Measurements from ENCODE around the gene MTHFD1L. TPM values are rescaled to one million over a fixed set of nuclear protein-coding genes. Genes with fewer than 3 reads are reported as not detected.

The MTHFD1L gene
- total RNA-seq, 6 experiments from 2014 or later, result 67.5 to 88.7 (median 80.9) TPM

DNA sequence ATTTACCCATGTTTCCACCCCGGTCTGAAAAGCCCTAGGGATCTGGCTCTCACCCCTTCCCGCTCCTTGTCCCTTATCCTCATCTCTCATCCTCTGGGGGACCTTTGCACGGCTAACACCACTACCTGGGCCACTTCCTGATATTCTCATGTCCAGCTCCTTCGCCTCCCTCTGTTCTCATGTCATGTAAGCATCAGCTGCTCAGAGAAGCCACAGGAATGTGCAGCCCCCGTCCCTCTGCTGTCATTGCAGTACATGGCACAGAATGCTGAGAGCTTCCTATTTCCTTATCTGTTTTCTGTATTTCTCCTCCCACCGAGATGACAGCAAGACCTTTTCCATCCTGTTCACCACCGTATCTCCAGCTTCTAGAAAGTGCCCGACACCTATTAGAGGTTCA is 102.4 kb downstream of the MTHFD1L start:
- TF ChIP-seq, protein P1, sequence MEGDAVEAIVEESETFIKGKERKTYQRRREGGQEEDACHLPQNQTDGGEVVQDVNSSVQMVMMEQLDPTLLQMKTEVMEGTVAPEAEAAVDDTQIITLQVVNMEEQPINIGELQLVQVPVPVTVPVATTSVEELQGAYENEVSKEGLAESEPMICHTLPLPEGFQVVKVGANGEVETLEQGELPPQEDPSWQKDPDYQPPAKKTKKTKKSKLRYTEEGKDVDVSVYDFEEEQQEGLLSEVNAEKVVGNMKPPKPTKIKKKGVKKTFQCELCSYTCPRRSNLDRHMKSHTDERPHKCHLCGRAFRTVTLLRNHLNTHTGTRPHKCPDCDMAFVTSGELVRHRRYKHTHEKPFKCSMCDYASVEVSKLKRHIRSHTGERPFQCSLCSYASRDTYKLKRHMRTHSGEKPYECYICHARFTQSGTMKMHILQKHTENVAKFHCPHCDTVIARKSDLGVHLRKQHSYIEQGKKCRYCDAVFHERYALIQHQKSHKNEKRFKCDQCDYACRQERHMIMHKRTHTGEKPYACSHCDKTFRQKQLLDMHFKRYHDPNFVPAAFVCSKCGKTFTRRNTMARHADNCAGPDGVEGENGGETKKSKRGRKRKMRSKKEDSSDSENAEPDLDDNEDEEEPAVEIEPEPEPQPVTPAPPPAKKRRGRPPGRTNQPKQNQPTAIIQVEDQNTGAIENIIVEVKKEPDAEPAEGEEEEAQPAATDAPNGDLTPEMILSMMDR (IDR thresholded peaks at IDR 0.05), result no peak
- H3K27me3 Mint-ChIP-seq (ENCODE audit: insufficient read depth), result peaks cover 5% of the 10 kb centered on the region; the same call in 1 of the 2 replicates
- peak overlapping the region; percentile 32; the same call in 1 of the 2 replicates for H3K27ac Mint-ChIP-seq
- no peaks in the 10 kb centered on the region for H3K4me1 Mint-ChIP-seq (ENCODE audit: low read depth)
- no peak overlapping the region for H3K4me3 Mint-ChIP-seq
- DNase-seq, result no peak
- H3K36me3 Mint-ChIP-seq (ENCODE audit: low read depth), result peaks cover 40% of the 10 kb centered on the region
- H3K9me3 Mint-ChIP-seq, result no peaks in the 10 kb centered on the region

DNA sequence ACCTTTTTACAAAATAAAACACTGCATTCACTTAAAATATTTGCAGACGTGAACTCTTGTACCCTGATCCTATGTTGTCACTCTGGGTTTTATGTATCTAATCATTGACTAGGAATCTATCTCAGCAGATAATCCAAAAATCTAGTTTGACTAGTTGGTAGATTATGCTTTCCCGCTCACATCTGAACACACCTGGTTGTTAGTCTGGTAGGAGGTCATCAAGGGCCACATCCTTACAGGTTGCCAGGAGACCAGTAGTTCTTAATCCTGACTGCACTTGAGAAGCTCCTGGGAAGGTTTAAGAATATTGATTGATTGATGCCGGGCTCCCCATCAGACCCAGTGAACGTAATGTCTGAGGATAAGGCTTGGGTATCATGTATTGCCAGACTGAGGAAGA is 104.4 kb downstream of the MTHFD1L start:
- TF ChIP-seq, protein P1 (IDR thresholded peaks at IDR 0.05), result no peak
- DNase-seq, result no peak
- H3K27me3 Mint-ChIP-seq (ENCODE audit: insufficient read depth), result peaks cover 5% of the 10 kb centered on the region; the same call in 1 of the 2 replicates
- no peaks in the 10 kb centered on the region for H3K9me3 Mint-ChIP-seq
- H3K4me1 Mint-ChIP-seq (ENCODE audit: low read depth), result no peaks in the 10 kb centered on the region
- no peak overlapping the region for H3K27ac Mint-ChIP-seq
- H3K36me3 Mint-ChIP-seq (ENCODE audit: low read depth), result peaks cover 48% of the 10 kb centered on the region
- H3K4me3 Mint-ChIP-seq, result no peak overlapping the region

DNA sequence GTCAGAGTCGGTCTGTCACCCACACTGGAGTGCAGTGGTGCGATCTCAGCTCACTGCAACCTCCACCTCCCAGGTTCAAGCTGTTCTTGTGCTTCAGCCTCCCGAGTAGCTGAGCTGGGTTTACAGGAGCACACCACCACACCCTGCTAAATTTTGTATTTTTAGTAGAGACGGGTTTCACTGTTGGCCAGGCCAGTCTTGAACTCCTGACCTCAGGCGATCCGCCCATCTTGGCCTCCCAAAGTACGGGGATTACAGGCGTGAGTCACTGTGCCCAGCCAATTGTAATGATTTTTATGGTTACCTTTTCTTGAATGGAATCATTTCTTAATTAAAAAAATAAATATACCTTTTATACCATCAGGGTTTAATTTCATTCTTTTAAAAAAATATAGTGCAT is 105.7 kb downstream of the MTHFD1L start:
- Mint-ChIP-seq H3K9me3 (no peaks in the 10 kb centered on the region), H3K27ac (no peak overlapping the region), H3K27me3 (ENCODE audit: insufficient read depth) (peaks cover 8% of the 10 kb centered on the region), H3K4me3 (no peak overlapping the region), H3K4me1 (ENCODE audit: low read depth) (no peaks in the 10 kb centered on the region), H3K36me3 (ENCODE audit: low read depth) (peaks cover 46% of the 10 kb centered on the region)
- DNase-seq, result no peak
- TF ChIP-seq, protein P1 (IDR thresholded peaks at IDR 0.05), result no peak

DNA sequence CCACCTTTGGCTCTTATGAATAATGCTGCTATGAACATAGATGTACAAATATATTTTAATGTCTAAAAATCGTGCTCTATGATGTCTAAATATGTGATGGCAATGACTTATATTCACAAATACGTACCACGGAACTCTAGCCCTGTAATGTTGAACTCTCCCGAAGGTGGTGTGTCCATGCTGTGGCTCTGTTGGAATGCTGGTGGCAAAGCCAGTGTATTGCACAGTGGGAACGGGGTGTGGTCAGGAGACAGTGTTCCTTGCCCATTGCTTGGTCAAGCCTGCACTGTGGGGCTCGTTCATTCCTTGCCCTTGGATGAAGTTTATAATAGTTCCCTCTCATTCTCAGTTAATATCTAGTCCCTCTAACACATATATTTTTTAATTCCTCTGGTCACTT is 109.6 kb downstream of the MTHFD1L start:
- Mint-ChIP-seq H3K36me3 (ENCODE audit: low read depth) (peaks cover 36% of the 10 kb centered on the region), H3K4me3 (no peak overlapping the region)
- TF ChIP-seq, protein P1 (IDR thresholded peaks at IDR 0.05), result no peak

DNA sequence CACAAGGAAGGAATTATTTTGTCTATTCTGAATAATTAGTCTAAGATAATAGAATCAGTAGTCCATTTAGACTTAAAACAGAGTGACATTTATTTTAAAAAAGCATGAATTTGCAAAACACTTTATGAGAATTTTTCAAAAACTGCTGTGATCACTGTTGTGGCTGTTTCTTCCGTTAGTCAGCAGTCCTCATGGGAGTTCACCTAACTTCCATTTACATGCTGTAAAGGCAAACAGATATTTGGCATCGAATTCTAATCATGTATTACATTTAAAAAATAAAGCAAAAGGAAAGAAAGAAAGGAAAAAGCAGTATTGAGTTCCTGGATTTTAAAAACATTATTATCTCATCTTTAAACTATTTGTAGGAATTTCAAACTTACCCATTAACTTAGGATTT is 111.8 kb downstream of the MTHFD1L start:
- Mint-ChIP-seq H3K36me3 (ENCODE audit: low read depth) (peaks cover 35% of the 10 kb centered on the region), H3K4me3 (no peak overlapping the region), H3K27ac (peak overlapping the region; percentile 24; the same call in 1 of the 2 replicates), H3K27me3 (ENCODE audit: insufficient read depth) (peaks cover 3% of the 10 kb centered on the region; the same call in 1 of the 2 replicates), H3K9me3 (no peaks in the 10 kb centered on the region), H3K4me1 (ENCODE audit: low read depth) (peaks cover 8% of the 10 kb centered on the region)
- no peak for DNase-seq
- TF ChIP-seq, protein P1 (IDR thresholded peaks at IDR 0.05), result no peak

More for the DNA sequence above, 109.6 kb downstream of the MTHFD1L start:
- no peak for DNase-seq
- Mint-ChIP-seq H3K27me3 (ENCODE audit: insufficient read depth) (peaks cover 3% of the 10 kb centered on the region; the same call in 1 of the 2 replicates), H3K27ac (no peak overlapping the region), H3K9me3 (no peaks in the 10 kb centered on the region), H3K4me1 (ENCODE audit: low read depth) (peaks cover 8% of the 10 kb centered on the region)

DNA sequence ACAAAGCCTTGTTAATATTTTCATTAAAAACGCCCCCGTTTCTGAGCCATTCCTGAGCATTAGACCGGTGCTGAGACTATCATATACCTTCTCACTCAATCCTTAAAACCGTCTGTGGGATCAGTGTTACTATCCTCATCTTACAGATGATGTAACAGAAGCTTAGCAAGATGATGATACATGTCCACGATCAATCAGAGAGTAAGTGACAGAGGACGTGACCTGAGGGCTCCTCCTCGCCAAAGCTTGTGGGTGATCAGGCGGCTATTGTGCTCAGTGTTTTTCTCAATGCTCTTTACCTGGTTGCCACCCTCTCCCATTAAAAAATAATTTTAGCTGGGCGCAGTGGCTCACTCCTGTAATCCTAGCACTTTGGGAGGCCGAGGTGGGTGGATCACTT is 113.1 kb downstream of the MTHFD1L start:
- DNase-seq, result no peak
- peaks cover 25% of the 10 kb centered on the region for H3K36me3 Mint-ChIP-seq (ENCODE audit: low read depth)
- peaks cover 8% of the 10 kb centered on the region for H3K4me1 Mint-ChIP-seq (ENCODE audit: low read depth)
- H3K27ac Mint-ChIP-seq, result no peak overlapping the region
- no peak overlapping the region for H3K4me3 Mint-ChIP-seq
- peaks cover 3% of the 10 kb centered on the region; the same call in 1 of the 2 replicates for H3K27me3 Mint-ChIP-seq (ENCODE audit: insufficient read depth)
- H3K9me3 Mint-ChIP-seq, result no peaks in the 10 kb centered on the region
- TF ChIP-seq, protein P1 (IDR thresholded peaks at IDR 0.05), result no peak
